HG02623 (cell line): Measurements from ENCODE around the gene GPN3.
"Not testable (repeated sequence)": the region's sequence is repeated elsewhere in the genome, so short reads cannot be mapped to it uniquely, and the experiment has no call there.

ENCODE experiments used
- ATAC-seq: cut with Tn5 transposase; IDR thresholded peaks from one replicate; pipeline ENCODE4 v1.9.1; 2021; ENCODE audit warnings: moderate library complexity; ENCODE audit not compliant: unreplicated experiment

GPN3 gene

DNA sequence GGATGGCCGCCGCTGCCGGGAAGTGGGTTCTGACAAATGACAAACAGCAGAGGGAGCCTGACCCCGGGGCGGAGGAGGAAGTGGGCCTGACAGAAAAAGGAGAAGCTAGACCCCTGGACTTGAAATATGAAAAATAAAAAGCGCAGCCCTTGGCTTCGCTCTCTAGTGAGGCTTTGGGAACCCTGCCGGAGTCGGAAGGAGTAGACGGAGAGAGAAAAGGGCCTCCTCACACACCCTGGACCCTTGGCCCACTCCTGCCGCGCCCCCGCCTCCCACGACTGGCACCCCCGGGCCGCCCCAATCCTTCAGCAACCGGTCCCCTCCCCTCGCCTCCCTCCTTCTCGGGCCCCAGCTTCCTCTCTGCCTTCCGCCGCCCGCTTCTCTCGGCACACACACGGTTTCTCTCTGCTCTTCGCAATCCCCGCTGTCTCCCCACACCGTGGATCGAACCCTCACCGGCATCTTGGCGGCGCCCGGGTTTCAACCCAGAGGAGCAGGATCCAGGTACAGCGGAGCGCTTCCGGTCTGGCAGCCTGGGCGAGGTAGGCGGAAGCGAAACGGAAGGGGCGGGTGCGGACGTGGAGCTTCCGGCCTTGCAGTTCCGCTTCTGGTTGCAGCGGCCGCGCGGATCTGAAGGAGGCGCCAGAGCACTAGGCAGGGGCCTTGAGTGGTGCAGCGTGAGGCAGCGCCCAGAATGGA, 18.1 kb downstream of the GPN3 start, which contains the start of gene ARPC3:
Gene ARPC3, minus strand, starts transcription at position 539 of the 699 bp plus-strand sequence. Its CDS starts 77 bp downstream, at position 462.
- ATAC-seq = peak; percentile 89

DNA sequence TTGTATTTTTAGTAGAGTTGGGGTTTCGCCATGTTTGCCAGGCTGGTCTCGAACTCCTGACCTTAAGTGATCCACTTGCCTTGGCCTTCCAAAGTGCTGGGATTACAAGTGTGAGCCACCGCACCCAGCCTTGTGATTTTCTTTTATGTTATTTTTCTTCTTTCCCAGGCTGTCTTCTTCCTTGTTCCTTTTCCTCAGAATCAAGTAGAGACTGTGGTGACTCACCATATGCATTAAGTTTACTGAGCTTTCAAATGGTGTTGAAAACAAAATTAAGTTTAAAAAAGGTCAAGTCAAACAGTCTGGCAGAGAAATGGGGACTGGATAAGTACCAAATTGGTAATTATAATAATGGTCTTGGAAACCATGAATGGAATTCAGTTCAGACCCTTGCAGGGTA, 23.6 kb downstream of the GPN3 start:
- no peak for ATAC-seq

DNA sequence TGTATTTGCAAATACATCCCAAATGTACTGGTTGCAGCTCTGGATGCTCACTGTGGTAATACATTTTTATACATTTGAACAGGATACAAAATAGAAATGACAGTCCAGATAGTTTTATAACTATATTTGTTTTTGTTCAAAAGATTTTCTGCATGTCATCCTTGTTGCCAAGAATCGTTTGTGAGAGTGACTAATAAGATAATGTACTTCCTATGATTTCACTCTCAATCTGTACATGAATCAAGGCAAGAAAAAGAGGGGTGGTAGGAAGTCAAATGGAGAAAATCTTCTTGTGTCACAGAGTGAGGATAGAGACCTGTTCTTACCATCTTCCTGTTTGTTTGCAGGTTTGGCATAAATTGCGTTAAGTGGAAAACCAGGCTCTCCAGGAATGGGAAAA, 31.8 kb downstream of the GPN3 start:
- ATAC-seq = no peak

DNA sequence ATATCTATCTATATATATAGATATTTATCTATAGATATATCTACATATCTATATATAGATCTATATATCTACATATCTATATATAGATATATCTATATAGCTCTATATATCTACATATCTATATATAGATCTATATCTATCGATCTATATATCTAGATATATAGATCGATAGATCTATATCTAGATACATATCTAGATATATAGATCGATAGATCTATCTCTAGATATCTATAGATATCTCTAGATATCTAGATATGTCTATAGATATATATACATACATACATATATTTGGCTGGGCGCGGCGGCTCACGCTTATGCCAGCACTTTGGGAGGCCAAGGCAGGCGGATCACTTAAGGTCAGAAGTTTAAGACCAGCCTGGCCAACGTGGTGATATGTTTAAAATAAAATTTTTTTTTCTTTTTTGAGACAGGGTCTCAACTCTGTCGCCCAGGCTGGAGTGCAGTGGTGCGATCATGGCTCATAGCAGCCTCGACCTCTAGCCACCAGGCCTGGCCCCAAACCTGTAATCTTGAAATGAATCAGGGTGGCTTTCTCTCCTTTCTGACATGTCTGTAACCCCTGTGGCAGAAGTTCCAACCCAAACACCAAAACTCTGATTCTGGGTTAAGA, 36.0 kb downstream of the GPN3 start:
- ATAC-seq = no peak

DNA sequence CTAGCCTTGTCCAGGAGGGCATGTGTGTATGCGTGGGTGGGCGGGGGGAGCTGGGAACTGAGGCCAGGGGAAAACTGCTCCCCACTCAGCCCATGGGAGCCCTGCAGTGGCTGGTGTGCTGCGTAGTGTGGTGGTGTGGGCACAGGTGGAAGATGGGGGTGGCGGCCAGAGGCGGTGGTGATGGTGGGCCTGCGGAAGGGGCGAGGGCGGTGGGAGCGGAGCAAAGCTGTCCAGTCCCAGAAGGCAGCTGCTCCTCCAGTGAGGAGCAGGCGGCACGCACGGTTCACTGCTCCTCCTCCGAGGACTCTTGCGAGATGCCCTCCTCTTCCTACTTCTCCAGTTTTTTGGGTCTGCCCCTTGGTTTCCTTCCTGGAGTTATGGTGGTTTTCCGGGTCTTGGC, 38.4 kb downstream of the GPN3 start:
- ATAC-seq = not testable (repeated sequence)

DNA sequence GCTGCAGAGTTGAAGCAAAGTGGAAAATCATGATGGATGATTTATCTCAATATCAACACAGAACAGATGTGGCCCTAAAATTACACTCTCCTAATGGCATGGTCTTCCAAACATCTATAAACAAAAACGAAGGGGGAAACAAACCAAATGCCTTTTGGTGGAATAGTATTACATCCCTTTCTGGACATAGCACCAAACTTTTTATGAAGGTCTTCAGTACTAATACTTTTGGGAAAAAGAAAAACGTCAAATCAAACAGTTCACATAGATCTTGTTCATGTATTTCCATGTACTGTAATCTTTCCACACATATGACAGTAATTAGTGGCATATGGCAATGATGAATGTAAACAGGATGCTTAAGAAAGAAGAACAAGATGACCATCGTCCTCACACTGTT, 41.7 kb downstream of the GPN3 start:
- ATAC-seq = no peak

DNA sequence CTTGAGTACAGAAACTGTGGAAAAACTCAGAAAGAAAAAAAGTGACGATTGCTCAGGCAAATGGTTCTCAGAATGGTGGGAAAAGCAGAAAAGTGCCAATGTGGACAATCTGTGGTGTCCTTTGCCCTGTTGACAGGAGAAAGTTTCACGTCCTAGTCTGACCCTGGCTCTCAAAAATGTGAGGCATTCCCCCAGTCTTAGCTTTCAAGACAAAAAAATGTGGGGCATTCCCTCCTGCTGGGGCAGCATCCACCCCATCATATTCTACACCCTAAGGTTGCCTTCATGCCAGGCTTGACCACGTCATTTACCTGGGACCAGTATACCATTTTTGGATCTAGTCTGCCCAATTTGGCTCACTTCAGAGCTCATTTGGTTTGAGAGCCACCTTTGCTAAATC, 43.8 kb downstream of the GPN3 start:
- ATAC-seq = no peak

DNA sequence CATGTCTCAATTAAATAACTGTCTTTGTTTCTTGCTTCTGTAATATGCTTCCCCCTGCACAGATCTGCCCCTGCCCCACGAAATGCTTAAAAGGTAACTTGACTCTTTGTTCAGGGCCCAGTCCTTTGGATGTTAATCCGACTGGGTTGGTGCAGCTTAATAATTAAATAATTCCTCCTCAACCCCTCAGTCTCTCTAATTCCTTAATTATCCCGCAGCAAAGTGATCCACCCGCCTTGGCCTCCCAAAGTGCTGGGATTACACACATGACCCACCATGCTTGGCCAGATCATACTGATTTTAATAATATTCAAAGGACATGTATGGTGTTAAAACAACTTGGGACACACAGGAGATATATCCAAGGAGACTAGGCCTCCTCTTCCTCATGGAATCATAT, 46.4 kb downstream of the GPN3 start:
- ATAC-seq = no peak

DNA sequence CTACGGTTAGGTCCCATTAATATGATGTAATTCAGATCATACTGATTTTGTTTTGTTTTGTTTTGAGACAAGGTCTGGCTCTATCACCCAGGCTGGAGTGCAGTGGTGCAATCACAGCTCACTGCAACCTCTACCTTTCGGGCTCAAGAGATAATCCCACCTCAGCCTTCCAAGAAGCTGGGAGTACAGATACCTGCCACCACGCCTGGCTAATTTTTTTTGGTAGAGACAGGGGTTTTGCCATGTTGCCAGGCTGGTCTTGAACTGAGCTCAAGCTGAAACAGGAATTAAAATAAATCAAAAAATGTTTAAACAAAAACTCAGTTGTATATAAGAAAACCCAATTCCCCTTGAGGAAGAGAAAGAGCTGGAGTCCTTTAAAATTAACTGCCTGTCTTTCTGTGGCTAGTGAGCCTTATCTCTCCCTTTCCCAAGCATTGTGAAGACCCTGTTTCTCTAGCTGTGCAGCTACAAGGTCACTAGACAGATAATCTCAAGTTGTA, 46.8 kb downstream of the GPN3 start:
- no peak for ATAC-seq

DNA sequence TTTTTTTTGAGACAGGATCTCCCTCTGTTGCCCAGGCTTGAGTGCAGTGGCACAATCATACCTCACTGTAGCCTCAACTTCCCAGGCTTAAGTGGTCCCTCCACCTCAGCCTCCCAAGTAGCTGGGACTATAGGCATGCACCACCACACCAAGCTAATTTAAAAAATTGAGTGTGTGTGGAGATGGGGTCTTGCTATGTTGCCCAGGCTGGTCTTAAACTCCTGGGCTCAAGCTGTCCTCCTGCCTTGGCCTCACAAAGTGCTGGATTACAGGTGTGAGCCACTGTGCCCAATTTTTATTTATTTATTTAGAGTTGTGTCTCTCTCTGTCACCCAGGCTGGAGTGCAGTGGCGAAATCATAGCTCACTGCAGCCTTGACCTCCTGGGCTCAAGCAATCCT, 47.4 kb downstream of the GPN3 start:
- ATAC-seq = not testable (repeated sequence)

DNA sequence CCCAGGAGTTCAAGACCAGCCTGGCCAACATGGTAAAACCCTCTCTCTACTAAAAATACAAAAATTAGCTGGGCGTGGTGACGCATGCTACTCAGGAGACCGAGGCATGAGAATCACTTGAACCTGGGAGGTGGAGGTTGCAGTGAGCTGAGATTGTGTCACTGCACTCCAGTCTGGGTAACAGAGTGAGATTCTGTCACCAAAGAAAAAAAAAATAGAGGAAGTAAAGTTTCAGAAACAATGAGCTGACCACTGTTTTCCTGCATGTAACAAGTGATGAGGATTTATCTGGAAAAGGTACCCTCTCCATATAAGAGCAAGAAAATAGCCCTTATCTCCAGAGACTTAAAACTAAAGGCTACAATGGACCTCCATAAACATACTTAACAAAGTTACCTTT, 50.9 kb downstream of the GPN3 start:
- not testable (repeated sequence) for ATAC-seq

DNA sequence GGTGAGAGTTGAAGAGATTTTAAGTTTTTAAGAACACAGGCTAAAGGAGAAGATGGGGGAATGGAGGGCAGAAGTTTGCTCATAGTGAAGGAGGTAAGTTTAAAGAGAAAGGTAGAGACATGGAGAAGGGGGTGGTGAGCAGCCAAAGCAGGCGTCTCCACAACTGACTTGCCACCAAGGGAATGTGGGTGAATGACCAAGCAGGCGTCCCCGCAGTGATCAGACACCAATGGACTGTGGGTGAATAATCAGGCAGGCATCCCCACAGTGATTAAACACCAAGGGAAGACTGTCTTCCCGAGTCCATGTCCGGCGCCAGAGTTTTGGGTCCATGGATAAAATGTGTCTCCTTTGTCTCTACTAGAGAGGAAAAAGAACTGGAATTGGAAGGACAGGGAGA, 58.0 kb downstream of the GPN3 start:
- ATAC-seq = not testable (repeated sequence)

DNA sequence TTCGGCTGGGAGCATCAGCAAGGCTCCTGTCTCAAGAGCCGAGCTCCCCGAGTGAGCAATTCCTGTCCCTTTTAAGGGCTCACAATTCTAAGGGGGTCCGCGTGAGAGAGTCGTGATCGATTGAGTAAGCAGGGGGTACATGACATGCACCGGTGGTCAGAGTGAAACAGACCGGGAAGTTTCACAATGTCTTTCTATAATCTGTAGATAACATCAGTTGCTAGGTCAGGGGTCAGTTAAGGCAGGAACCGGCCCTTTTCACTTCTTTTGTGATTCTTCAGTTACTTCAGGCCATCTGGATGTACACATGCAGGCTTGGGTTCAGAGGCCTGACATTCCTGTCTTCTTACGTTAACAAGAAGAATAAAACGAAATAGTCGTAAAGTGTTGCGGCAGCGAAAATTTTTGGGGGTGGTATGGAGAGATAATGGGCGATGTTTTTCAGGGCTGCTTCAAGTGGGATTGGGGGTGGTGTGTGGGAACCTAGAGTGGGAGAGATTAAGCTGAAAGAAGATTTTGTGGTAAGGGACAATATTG, 62.9 kb downstream of the GPN3 start:
- ATAC-seq = not testable (repeated sequence)

DNA sequence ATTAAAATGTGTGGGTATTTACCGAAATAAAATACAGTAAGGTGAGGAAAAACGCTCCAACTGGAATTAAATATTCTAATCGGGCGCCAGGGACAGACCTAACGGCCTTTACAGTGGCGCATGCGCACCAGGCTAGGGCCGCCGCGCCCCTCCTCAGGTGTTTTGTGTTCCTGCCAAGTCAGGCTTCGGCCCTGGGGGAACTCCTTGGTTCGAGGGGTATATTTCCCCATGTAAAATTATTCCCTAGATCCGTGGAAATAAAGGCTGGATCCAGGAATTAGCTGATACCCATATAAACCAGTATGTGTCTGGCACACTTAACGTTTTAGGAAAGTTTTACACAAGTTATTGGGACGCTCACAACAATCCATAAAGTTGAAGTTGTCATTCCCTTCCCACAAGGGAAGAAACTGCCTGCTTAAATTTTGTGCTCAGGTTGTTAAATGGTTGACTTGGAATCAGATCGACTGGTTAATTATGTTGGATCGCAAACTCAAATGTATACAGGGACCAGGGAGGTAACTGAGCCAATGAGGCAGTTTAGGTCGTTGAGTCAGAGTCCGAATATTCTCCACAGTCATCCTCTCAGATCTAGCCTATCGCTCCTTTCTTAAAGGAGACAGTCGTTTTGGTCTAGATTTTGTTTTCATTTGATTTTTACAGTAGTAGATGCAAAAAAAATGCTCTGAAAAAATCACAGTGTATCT, 63.9 kb downstream of the GPN3 start:
- ATAC-seq = no peak

DNA sequence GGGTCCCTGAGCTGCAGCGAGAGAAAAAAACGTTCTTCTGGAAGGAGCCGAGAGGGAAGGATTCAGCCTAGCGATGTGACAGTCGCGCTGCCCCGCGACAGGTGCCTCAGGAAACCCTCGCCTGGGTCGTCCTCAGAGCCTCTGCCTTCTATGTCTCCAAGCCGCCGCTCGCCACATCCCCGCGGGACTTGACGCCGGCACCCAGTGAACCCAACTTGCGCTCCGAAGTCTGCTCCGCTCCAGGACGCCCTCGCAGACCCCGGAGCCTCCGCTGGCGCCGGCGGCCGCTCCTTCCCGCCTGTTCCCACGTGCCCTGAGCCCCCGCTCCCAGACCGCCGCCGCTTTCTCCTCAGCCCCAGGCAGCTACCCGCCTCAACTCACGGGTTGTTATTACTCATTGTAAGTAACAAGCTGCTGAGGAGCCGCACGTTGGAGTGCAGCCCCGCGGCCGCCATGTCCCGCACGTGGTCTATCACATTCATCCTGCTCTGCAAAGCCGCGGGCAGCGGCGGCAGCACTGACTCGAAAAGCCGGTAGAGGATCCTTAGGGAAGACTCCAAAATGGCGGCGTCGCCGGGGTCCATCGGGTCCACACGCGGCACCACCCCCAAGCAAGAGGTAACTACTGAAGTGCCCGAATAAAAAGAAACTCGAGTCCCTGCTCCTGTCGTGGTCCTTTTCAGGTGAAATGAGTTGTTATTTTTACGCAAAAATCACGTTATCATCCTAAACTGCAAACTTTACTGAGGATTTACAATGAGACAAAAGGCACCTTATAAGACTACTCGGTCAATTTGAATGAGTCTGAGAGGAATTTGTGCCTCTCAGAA, 64.7 kb downstream of the GPN3 start, which contains the start of gene ANAPC7:
Gene ANAPC7, minus strand, starts transcription at position 563 of the 830 bp plus-strand sequence. Its CDS starts 81 bp downstream, at position 482.
- ATAC-seq = no peak
